ENCODE data around the gene CEACAM19.
"Not testable (repeated sequence)": the region's sequence is repeated elsewhere in the genome, so short reads cannot be mapped to it uniquely, and the experiment has no call there.

CEACAM19 gene

DNA sequence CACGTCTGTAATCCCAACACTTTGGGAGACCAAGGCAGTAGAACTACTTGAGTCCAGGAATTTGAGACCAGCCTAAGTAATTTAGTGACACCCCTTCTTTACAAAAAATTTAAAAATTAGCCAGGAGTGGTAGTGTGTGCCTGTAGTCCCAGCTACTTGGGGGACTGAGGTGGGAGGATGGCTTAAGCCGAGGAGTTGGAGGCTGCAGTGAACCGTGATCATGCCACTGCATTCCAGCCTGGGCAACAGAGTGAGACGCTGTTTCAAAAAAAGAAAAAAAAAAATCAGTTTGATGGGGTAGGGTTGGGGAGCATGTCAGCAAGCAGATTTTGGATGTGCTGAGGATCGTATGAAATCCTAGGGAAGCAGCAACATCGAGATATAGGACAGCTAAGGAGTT, 4.2 kb downstream of the CEACAM19 start:
- in situ Hi-C loops (cut with MboI; ENCODE audit: low sequenced_read_pairs, unreplicated experiment), result no loop called here
- TF ChIP-seq, protein P1, sequence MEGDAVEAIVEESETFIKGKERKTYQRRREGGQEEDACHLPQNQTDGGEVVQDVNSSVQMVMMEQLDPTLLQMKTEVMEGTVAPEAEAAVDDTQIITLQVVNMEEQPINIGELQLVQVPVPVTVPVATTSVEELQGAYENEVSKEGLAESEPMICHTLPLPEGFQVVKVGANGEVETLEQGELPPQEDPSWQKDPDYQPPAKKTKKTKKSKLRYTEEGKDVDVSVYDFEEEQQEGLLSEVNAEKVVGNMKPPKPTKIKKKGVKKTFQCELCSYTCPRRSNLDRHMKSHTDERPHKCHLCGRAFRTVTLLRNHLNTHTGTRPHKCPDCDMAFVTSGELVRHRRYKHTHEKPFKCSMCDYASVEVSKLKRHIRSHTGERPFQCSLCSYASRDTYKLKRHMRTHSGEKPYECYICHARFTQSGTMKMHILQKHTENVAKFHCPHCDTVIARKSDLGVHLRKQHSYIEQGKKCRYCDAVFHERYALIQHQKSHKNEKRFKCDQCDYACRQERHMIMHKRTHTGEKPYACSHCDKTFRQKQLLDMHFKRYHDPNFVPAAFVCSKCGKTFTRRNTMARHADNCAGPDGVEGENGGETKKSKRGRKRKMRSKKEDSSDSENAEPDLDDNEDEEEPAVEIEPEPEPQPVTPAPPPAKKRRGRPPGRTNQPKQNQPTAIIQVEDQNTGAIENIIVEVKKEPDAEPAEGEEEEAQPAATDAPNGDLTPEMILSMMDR (IDR thresholded peaks at IDR 0.05; ENCODE audit: borderline replicate concordance, control extremely low read depth, extremely low read depth, insufficient read depth, missing control alignments), result no peak
- no peak for DNase-seq (ENCODE audit: low spot score)

DNA sequence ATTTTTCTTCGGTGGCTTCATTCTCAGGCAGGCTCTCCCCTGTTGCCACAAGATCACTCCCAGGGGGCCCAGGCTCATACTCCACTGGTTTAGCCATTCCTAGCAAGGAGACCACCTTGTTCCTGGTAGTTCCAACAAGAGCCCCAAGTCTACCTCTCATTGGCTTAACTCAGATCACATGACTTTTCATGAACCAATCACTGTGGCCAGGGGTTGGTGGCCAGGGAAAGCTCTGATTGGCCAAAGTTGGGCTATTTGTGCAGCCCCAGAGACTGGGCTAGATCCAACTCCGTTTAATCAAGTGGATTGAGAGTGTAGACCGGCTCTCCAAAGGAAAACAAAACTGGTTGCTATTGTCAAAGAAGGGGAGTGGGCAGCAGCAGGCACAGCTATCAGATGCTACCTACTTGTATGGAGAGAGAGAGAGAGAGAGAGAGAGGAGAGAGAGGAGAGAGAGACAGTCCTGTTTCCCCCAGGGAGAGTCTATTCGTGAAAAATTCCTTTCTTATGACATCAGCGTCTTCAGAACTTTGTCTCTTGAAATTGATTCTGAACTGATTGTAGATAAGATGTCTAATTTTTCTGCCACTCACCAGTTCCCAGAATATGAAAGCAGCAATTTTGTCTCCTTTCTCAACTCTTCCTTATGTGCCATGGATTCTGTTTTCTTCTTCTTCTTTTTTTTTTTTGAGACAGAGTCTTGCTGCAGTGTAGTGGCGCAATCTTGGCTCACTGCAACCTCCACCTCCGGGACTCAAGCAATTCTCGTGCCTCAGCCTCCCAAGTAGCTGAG, 5.9 kb downstream of the CEACAM19 start:
- in situ Hi-C loops (cut with MboI; ENCODE audit: low sequenced_read_pairs, unreplicated experiment), result no loop called here
- DNase-seq (ENCODE audit: low spot score), result no peak
- TF ChIP-seq, protein P1 (IDR thresholded peaks at IDR 0.05; ENCODE audit: borderline replicate concordance, control extremely low read depth, extremely low read depth, insufficient read depth, missing control alignments), result no peak

DNA sequence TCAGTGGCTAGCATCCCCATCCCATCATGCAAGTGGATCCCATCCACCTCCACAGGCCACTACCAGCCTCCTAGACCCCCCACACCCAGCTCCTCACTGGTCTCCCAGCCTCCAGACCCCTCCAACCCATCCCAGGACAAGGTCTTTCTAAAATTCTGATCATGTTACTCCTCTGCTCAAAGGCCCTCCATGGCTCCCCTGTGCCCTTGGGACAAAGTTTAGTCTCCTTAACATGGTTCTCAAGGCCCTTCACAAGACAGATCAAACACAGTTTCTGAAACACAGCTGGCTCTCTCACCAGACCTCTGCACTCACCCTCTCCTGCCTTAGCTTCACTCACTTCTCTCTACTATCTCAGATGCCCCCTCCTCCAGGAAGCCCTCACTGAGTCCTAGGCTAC, 9.3 kb downstream of the CEACAM19 start:
- in situ Hi-C loops (cut with MboI; ENCODE audit: low sequenced_read_pairs, unreplicated experiment), result no loop called here
- TF ChIP-seq, protein P1 (IDR thresholded peaks at IDR 0.05; ENCODE audit: borderline replicate concordance, control extremely low read depth, extremely low read depth, insufficient read depth, missing control alignments), result no peak
- DNase-seq (ENCODE audit: low spot score), result no peak

DNA sequence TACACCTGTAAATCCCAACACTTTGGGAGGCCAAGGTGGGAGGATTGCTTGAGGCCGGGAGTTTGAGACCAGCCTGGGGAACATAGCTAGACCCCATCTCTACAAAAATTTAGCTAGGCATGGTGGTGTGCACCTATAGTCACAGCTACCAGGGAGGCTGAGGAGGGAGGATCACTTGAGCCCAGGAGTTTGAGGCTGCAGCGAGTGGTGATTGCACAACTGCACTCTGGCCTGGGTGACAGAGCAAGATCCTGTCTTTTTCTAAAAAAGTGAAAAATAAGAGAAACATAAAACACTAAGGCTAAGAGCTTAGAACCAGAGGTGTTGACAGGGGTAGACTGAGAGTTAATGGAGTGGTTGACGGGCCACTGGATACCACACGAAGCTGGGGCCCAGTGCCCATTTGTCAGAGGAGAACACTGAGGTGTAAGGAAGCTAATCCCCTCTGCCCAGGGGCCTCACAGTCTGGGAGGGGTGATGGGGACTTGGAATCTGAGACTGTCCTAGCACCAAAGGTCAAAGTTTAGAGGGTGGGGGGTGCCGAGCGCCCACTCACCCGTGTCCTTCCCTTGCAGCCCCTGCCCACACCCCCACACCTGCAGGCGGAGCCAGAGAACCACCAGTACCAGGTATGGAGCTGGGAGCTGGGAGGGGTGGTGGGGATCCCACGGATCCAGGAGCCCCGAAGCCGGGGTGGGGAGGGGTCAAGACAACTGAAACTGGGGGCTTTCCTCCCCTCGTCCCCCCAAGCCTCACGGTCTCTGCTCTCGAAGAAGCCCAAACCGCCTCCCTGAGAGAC, 10.9 kb downstream of the CEACAM19 start:
- TF ChIP-seq, protein P1 (IDR thresholded peaks at IDR 0.05; ENCODE audit: borderline replicate concordance, control extremely low read depth, extremely low read depth, insufficient read depth, missing control alignments), result no peak
- in situ Hi-C loops (cut with MboI; ENCODE audit: low sequenced_read_pairs, unreplicated experiment), result no loop called here
- DNase-seq (ENCODE audit: low spot score), result no peak

DNA sequence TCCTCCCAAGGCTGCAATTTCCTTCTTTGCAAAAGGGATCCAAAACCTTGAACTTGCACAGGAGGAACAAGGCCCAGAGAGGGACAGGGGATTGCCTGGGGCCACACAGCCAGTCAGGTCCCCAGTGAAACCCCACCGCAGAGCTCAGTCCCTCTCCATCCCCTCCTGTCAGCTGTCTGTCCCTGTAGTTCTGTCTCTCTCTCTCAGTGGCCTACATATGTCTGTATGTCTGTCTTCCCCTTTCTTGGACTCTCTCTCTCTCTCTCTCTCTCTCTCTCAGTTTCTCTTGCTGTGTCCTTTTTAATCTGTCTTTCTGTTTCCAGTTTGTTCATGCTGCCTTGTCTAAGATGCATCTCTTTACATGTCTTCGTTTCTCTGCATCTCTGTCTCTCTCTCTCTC, 11.5 kb downstream of the CEACAM19 start:
- TF ChIP-seq, protein P1 (IDR thresholded peaks at IDR 0.05; ENCODE audit: borderline replicate concordance, control extremely low read depth, extremely low read depth, insufficient read depth, missing control alignments), result no peak
- in situ Hi-C loops (cut with MboI; ENCODE audit: low sequenced_read_pairs, unreplicated experiment), result no loop called here
- no peak for DNase-seq (ENCODE audit: low spot score)

DNA sequence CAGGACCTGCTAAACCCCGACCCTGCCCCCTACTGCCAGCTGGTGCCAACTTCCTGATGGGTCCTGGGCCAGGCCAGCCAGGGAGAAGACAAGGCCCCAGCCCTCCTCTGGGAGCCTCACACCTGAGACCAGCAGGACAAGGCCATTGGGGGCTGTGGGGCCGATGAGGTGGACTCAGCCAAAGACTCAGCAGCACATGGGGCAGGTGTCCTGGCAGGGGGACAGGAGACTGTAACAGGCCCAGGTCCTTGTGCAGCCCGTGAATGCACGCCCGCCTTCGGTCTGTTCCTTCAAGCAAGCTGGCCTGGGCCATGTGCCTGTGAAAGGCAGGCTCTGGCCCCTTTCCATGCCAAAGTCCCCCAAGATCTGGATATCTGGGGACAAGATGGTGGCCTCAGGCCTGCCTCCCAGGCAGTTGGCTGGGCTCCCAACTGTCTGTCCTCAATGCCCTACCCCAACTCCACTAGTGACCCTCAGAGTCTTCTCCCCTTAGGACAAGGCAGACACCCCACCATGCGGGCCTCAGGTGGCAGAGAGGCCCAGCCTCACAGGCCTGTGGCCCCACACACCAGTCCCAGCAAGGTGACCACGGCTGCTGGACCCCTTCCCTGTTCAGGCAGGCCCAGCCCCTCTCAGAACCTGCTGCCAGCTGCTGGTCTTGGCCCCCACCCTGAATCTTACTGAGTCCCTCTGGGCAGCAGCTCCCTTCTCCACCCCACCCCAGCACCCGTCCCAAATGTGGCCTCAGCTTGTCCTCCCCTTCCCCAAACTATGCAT, 12.3 kb downstream of the CEACAM19 start:
- DNase-seq (ENCODE audit: low spot score), result no peak
- in situ Hi-C loops (cut with MboI; ENCODE audit: low sequenced_read_pairs, unreplicated experiment), result no loop called here

DNA sequence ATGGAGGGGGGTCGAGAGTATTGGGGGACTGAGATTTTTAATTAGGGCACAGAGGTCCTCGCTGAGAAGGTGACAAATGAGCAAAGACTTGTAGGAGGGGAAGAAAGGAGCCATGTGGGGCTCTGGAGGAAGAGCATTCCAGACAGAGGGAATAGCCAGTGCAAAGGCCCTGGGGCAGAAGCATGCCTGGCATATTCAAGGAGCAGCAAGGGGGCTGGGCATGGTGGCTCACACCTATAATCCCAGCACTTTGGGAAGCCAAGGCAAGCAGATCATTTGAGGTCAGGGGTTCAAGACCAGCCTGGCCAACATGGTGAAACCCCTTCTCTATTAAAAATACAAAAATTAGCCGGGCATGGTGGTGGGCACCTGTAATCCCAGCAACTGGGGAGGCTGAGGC, 13.1 kb downstream of the CEACAM19 start:
- in situ Hi-C loops (cut with MboI; ENCODE audit: low sequenced_read_pairs, unreplicated experiment); DNase-seq (ENCODE audit: low spot score): not testable (repeated sequence)

More for the DNA sequence above, 12.3 kb downstream of the CEACAM19 start:
- TF ChIP-seq, protein P1 (IDR thresholded peaks at IDR 0.05; ENCODE audit: borderline replicate concordance, control extremely low read depth, extremely low read depth, insufficient read depth, missing control alignments), result no peak
